GM18907 (cell line): ENCODE results near the gene PSG7.
"Not testable (repeated sequence)": the region's sequence is repeated elsewhere in the genome, so short reads cannot be mapped to it uniquely, and the experiment has no call there.

Experiments
- ATAC-seq: cut with Tn5 transposase; IDR thresholded peaks from one replicate; pipeline ENCODE4 v1.9.1; 2021; ENCODE audit warnings: mild to moderate bottlenecking, moderate library complexity; ENCODE audit not compliant: unreplicated experiment

The PSG7 gene

DNA sequence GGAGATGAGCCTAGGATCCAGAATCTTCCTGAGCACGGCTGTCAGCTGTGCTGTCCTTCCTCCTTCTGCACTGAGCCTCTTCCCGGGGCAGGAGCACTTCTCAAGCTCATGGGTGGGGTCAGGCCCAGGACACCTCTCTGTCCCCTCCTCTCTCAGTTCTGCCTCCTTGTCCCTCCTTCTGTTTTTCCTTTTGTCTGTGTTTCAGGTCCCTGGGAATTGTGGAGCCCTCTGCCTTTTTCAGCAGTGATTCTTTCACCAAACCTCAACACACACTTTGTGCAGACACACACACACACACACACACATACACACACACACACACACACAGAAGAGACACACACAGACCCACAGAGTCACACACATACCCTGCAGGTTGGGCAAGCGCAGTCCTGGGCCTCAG lies at the start of gene PSG7:
Gene PSG7, minus strand, starts transcription at position 101 of the 400 bp plus-strand sequence. CDS start 131 bp downstream, outside the sequence.
- not testable (repeated sequence) for ATAC-seq

DNA sequence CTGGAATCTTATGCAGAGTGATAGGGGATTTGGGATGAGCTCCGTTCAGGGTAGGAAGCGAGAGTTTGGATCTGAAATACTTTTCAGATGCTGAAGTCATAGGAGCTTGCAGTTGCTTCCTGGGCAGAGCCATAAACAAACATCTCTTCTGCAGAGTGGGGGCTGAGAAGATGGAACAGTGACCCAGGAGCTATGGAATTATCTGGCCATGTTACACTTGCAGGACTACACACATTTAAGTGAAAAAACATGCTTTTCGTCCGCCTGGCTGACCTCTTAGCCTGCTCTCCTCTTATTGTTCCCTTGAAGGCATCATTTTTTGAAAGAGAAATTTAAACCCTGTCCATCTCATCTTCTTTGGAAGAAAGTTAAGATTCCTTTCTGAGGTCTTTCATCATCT lies 48.6 kb upstream of the PSG7 start:
- no peak for ATAC-seq

GRCh38 chr19:42982111-42982510 lies 45.1 kb upstream of the PSG7 start:
- ATAC-seq, result not testable (repeated sequence)

GRCh38 chr19:42971451-42971850 lies 34.4 kb upstream of the PSG7 start:
- ATAC-seq, result not testable (repeated sequence)

DNA sequence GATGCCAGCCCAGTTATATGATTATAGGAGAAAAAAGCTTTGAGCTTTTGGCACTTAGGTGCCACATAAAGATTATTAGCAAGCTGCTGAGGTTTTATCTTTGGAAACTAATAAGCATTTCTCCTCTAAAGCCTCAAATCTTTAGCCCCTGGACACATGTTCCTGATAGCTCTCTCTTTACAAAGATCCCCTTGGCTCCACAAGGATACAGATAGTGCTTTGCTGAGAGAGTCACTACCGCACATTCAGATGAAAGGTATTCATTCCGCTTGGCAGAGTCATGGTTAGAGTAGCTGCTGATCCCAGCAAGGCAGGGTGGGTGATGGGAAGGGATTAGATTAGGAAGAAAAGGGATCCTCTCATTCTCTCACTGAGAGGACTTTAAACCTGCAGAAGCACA lies 28.2 kb upstream of the PSG7 start:
- ATAC-seq, result no peak

GRCh38 chr19:42961119-42961518 lies 24.1 kb upstream of the PSG7 start:
- no peak for ATAC-seq

DNA sequence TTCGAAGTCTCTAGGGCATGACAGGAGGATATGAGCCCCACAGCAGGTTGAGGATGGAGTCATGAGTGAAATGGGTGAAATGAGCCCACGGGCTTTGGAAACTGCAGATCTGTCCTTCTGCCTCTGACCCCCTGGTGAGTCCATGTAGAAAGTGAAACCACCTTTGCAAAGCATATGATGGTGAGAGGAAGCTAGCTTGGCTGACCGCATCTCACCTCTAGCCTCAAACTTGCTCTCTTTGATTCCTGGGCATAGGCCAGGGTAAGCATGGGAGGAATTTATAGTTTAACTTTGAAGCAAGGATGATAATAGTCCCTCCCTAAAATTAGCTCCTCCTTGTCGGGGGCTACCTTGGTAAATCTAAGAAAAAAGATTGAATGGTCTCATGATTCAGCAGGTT lies 15.1 kb upstream of the PSG7 start:
- ATAC-seq, result not testable (repeated sequence)

GRCh38 chr19:42951476-42951875 lies 14.5 kb upstream of the PSG7 start:
- ATAC-seq, result not testable (repeated sequence)

DNA sequence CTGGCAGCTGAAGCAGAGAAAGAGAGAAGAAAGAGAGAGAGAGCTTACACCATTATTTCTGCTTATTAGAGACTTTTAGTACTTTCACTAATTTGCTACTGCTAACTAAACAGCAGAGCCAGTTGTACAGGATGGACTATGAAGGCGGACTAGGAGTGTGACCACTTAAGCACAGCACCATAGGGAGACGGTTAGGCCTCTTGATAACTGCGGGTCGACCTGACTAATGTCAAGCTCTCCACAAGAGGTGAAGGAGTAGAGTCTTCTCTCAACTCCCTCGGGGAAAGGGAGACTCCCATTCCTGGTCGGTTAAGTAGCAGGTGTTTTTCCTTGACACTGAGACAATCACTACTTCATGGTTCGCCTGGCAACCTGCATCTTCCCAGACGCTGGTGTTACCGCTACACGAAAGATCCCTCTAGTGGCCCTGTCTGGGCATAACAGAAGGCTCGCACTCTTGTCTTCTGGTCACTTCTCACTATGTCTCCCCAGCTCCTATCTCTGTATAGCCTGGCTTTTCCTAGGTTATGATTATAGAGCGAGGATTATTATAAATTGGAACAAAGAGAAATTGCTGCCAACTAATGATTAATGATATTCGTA lies 5.3 kb upstream of the PSG7 start:
- ATAC-seq, result no peak

DNA sequence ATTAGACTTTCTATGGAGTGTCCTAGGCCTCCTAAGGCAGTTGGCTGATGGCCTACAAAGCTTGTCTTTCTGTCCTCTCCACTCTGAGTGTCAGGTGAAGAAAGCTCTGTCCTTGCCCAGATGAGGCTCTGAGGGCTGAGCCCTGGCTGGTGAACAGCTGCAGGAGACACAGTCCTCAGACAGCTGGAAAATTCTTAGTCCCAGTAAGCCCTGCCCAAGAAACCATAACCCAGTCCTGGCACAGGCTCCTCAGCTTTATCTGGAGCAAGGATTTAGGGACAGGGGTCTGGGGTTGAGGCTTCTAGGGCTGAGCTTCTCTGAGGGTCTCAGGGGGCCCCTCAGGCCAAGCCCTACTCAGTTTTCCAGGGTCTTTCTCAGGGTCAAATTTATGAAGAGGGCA lies 2.3 kb downstream of the PSG7 start:
- ATAC-seq, result not testable (repeated sequence)

DNA sequence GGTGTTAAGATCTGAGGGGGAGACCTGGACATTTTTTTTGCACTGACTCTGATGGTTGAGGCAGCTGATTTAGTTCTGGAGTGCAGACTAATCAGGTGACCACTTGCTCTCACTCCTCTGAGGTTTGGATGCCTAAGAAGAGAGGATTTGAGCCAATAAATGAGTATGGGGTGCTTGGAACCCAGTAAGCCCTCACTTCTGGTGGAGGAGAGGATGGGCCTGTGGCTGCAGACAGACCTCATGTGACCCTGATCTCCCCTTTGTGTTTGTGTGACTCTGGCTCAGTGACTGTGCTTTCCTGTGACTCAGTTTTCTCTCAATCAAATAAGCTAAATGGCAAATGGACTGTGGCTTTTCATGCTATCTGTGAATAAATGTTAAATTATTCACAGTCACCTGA lies 2.8 kb downstream of the PSG7 start:
- ATAC-seq, result not testable (repeated sequence)

DNA sequence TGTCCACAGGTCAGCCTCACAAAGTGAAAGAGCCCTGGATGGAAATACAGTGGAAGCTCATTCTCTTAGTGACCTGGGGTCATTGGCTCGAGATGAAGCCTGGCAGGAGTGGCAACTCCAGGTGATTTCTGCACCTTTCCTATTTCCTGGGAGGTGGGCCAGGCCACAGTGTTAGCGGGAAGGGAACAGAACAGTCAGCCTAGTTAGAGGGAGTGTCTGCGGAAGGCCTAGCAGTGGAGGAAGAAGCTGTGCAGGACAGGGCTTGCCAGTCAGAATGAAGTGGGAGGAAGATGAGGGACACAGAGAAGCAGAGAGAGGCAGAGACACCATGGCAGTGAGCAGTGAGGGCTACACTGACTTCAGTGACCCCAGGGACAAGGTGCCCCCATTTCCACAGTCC lies 3.6 kb downstream of the PSG7 start:
- not testable (repeated sequence) for ATAC-seq

DNA sequence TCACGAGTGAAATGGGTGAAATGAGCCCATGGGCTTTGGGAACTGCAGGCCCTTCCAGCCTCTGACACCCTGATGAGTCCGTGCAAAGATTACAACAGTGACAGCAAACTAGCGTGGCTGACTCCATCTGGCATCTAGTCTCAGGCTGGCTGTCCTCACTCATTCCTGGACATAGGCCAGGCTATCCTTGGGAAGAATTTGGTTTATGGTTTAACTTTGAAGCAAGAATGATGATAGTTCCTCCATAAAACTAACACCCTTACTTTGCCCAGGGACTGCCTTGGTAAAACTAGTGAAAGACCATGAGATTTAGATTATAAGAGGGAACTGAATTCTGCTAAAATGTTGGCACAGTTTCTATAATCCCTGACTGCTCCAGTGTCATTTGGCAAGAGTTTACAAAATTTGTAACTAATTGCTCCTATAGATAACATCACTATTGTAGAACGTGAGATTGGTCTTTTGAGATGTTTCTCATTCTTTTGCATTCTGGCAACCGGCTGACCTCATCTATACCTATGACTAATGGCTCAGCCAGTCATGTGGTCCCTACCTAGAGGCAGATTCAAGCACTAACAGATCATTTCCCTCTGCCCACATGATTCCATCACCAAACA lies 4.4 kb downstream of the PSG7 start:
- ATAC-seq, result not testable (repeated sequence)

- ATAC-seq, result not testable (repeated sequence)
Observed at GRCh38 chr19:42930214-42930613, 6.8 kb downstream of the PSG7 start.

GRCh38 chr19:42928896-42929295 lies 8.1 kb downstream of the PSG7 start:
- no peak for ATAC-seq

- ATAC-seq, result no peak
Observed at GRCh38 chr19:42926781-42927180, 10.2 kb downstream of the PSG7 start.

- not testable (repeated sequence) for ATAC-seq
Observed at GRCh38 chr19:42923106-42923505, 13.9 kb downstream of the PSG7 start.

GRCh38 chr19:42920971-42921370 lies 16.0 kb downstream of the PSG7 start:
- not testable (repeated sequence) for ATAC-seq

DNA sequence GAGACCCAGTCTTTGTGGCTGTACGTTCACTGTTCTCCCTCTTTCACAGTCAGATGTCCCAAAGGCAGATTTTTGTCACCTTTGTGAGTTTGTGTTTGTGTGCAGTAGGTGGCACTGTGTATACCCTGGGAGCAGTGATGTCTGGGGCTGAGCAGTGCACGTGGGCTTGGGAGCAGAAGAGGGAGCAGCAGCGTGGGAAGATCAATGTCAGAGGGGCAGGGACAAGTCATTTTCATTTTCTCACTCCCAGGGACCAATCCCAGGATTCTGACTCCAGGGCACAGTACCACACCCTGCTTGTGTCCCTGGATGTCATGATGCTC lies 17.3 kb downstream of the PSG7 start:
- ATAC-seq, result no peak

GRCh38 chr19:42919070-42919756 lies 17.8 kb downstream of the PSG7 start:
- ATAC-seq, result not testable (repeated sequence)

DNA sequence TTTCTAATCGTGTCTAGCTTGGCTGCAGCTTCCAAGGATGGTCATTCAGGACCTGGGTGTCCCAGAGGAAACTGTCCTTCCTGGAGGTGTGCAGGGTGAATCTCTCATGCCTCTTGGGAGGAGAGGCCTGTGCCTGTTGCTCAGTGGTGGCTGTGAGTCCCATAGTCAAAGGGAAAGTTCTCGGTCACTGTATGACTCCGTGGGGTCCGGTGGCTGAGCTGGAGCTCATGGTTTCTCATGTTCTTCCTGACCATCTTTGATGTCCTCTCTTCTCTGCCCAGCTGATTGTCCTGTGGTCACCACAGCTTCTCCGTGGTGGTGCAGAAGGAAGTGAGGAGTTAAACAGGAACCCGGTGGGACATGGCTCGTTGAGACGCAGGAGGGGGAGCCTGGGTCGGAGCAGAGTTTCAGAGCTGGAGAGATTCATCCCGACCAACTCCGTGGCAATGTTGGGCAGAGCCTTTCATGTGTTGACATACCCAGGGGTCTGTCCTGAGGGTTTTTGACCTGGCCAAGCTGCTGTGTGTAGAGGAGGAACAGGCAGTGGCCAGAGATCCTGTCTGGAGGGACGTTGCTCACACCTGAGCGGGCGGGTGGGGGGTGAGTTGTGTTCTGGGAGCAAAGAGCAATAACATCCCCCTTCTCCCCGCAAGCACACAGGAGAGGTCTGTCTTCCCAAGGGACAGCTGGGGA lies 18.5 kb downstream of the PSG7 start:
- not testable (repeated sequence) for ATAC-seq

DNA sequence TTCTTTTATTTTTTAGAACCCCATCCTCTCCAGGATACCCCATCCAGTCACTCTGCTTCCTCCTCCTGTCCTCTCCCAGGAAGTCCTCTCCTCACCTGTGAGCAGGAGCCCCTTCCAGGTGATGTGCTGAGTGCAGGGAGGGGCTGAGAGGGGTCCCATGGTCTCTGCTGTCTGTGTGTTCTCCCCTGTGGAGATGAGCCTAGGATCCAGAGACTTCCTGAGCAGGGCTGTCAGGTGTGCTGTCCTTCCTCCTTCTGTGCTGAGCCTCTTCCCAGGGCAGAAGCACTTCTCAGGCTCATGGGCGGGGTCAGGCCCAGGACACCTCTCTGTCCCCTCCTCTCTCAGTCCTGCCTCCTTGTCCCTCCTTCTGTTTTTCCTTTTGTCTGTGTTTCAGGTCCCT lies 19.4 kb downstream of the PSG7 start, which contains the start of gene PSG6:
Gene PSG6, minus strand, starts transcription at position 261 of the 400 bp plus-strand sequence. Its CDS starts 102 bp downstream, at position 159.
- ATAC-seq, result not testable (repeated sequence)
